NCI-H510A (cell line): Measurements from ENCODE around the gene B9D1.
A peak's percentile ranks its signal among the peaks of the same experiment; 100 is the strongest.

ENCODE experiments used
- DNase-seq: peaks from one replicate; lab custom pipeline; 2025; lab: John Stamatoyannopoulos, UW

B9D1 gene

GRCh38 chr17:19388791-19389785, 26.6 kb upstream of the B9D1 start:
- no peak for DNase-seq

GRCh38 chr17:19387921-19388521, 25.5 kb upstream of the B9D1 start:
- DNase-seq, result no peak

GRCh38 chr17:19386974-19387920, 24.7 kb upstream of the B9D1 start, which contains the start of gene MFAP4:
Gene MFAP4 (minus strand): TSS chr17:19387190. CDS start chr17:19387155, 35 bp downstream.
- no peak for DNase-seq

GRCh38 chr17:19386051-19386929, 23.8 kb upstream of the B9D1 start:
- no peak for DNase-seq

- DNase-seq, result no peak
Observed at GRCh38 chr17:19385521-19385983, 23.0 kb upstream of the B9D1 start.

GRCh38 chr17:19384723-19385391, 22.3 kb upstream of the B9D1 start:
- DNase-seq, result peak; percentile 57

GRCh38 chr17:19383681-19384470, 21.4 kb upstream of the B9D1 start:
- DNase-seq, result no peak

GRCh38 chr17:19382531-19383444, 20.3 kb upstream of the B9D1 start:
- no peak for DNase-seq

- DNase-seq, result no peak
Observed at GRCh38 chr17:19381741-19382444, 19.4 kb upstream of the B9D1 start.

- DNase-seq, result no peak
Observed at GRCh38 chr17:19381361-19381740, 18.8 kb upstream of the B9D1 start.

- DNase-seq, result no peak
Observed at GRCh38 chr17:19380481-19381301, 18.2 kb upstream of the B9D1 start.

GRCh38 chr17:19379361-19380065, 17.0 kb upstream of the B9D1 start:
- DNase-seq, result no peak

GRCh38 chr17:19378416-19379360, 16.2 kb upstream of the B9D1 start, which contains the start of gene MAPK7:
Gene MAPK7 (plus strand): TSS chr17:19378498. CDS start chr17:19378901, 403 bp downstream.
- DNase-seq, result no peak

- peak; percentile 99 for DNase-seq
Observed at GRCh38 chr17:19377602-19378415, 15.3 kb upstream of the B9D1 start.
